ENCODE measurements around the gene COQ9. TPM values are rescaled to one million over a fixed set of nuclear protein-coding genes. Genes with fewer than 3 reads are reported as not detected.
"Not testable (repeated sequence)": the region's sequence is repeated elsewhere in the genome, so short reads cannot be mapped to it uniquely, and the experiment has no call there.

The COQ9 gene
- total RNA-seq, 1 donor from 2014 or later = 31.2 TPM

- ATAC-seq (no peak), DNase-seq (ENCODE audit: low spot score) (peak; percentile 54)
- intact Hi-C loops (cut with DNase I) = no loop called here
Observed at GRCh38 chr16:57480754-57481230, 33.5 kb downstream of the COQ9 start.

DNA sequence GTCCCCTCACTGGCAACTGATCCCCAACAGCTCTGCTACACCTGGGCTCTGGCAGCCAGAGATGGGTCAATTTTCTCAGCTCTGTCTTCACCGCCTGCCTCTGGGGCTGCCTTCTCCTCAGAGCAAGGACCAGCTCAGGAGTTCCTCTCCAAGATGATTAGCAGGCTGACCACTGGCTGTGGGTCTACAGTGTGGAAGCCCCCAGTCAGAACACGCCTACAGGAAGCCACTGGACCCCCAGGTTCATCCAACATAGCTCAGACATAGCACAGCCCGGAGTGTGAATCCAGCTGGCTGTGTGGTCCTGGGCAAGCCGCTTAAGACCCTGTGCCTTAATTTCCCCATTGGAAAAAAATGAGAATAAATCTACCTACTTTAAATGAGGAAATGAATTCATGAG is 34.1 kb downstream of the COQ9 start:
- DNase-seq (ENCODE audit: low spot score) (peak; percentile 51), ATAC-seq (no peak)
- intact Hi-C loops (cut with DNase I) = no loop called here

DNA sequence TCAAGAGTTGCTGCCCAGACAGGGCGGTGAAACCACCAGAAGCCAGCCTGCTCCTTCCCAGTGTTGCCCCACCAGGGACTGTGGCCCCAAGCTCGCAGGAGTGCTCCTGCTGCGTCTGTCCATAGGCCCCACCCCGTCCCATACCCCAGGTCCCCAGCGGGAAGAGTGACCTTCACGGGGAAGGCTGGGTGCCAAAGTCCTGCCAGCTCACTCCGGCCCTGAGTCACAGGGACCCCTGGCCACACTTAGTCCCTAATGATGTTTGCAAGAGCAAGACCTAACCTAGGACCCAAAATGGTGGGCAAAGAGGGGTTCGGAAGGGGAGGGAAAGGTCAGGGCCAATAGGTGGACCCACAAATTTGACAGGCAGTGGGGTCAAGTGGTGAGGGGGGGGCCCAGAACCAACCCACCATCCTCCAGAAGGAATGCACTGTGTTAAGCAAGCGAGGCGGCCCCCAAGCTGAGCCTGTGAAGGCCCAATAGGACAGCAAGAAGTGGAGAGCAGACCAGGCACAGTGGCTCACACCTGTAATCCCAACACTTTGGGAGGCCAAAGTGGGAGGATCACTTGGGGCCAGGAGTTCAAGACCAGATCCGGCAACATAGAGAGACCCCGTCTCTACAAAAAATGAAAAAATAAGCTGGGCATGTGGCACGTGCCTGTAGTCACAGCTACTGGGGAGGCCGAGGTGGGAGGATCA is 35.7 kb downstream of the COQ9 start:
- ATAC-seq (no peak), DNase-seq (ENCODE audit: low spot score) (peak; percentile 42)
- intact Hi-C loops (cut with DNase I) = no loop called here

GRCh38 chr16:57483725-57484514 is 36.6 kb downstream of the COQ9 start:
- DNase-seq (ENCODE audit: low spot score) (peak; percentile 59), ATAC-seq (no peak)
- intact Hi-C loops (cut with DNase I) = no loop called here

- intact Hi-C loops (cut with DNase I) = no loop called here
- DNase-seq (ENCODE audit: low spot score) (no peak), ATAC-seq (no peak)
Observed at GRCh38 chr16:57484515-57485005, 37.3 kb downstream of the COQ9 start.

DNA sequence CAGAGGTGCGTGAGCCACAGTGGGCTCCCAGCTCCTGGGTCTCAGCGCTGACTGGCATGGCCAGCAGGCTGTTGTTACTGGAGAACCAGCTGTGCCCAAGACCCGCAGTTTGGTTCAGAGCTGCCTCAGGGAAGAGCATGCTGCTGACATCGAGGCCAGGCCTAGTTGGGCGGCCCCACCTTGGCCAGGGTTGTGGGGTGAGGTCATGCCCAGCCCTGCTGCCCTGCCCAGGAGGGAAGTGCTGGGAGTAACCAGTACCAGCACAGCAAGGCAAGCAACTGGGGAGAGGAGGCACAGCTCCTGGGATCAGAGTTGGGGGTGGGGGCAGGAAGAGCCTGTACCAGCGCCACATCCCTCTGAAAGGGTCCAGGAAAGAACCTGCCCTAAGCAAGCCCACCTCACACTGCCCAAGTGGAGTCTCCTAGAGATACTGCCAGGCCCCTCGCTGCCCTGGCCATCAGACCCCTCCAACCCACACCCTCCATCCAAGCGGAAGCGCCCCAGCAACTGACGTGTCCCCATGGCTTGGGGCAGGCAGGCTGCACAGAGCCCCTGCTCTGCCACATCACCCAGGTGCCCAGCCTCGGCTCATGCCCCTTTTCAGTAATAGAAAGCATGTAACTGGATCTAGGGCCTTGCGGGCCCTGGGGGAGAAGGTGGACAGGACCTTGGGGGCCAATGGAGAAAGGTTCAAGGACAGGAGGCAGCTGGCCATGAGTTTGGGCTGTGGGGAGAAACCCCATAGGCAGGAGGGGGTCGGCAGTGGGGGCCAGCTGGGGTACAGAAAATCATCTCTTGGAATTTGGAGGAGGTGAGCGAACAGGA is 38.0 kb downstream of the COQ9 start:
- DNase-seq (ENCODE audit: low spot score) = peak; percentile 56
- intact Hi-C loops (cut with DNase I) = no loop called here
- no peak for ATAC-seq

DNA sequence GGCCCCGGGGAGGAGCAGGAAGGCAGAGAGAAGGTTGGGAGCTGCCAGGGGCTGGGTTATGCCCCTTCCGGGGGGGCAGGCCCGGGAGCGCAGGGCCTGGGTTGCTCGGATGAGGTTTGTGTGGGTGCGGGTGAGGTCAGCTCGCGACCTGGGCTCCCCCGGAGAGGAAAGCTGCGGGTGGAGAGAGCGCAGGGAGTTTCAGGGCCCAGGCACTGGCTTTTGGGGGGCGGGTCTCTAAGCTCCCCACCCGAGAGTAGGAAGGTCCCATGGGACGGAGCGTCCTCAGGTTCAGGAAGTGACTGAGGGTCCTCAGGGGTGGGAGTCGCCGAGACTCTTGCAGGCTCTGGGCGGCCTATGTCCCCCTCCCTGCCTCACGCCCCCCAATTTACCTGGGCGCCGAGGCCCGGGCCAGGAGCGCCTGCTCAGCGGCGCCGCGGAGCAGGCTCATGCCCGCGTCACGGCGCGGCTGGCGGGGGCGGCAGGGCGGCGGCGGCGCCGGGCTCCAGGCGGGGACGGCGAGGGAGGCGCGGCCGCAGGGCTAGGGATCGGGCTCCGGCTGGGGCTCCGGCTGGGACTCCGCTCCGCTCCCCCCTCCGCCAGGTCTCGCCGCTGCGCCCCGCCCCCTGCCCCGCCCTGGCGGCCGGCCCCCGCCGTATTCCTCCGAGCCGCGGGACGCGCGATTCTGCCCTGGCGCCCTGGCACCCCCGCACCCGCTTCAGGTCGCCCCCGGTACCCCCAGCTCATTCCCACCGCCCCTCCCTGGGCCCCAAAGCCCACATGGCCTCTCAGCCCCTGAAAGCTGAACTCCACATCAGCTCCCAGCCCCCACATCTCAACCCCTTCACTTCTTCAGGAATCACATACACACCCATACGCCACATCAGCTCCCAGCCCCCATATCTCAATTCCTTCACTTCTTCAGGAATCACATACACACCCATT is 38.9 kb downstream of the COQ9 start, which contains the start of gene DOK4:
DOK4 (minus strand) TSS at position 578 of the 942 bp plus-strand sequence. CDS start 6,986 bp downstream, outside the sequence.
- intact Hi-C loops (cut with DNase I) = no loop called here
- DNase-seq (ENCODE audit: low spot score) (peak; percentile 91), ATAC-seq (peak; percentile 92)

GRCh38 chr16:57486858-57487834 is 39.9 kb downstream of the COQ9 start:
- ATAC-seq (no peak), DNase-seq (ENCODE audit: low spot score) (peak; percentile 51)
- intact Hi-C loops (cut with DNase I) = no loop called here

DNA sequence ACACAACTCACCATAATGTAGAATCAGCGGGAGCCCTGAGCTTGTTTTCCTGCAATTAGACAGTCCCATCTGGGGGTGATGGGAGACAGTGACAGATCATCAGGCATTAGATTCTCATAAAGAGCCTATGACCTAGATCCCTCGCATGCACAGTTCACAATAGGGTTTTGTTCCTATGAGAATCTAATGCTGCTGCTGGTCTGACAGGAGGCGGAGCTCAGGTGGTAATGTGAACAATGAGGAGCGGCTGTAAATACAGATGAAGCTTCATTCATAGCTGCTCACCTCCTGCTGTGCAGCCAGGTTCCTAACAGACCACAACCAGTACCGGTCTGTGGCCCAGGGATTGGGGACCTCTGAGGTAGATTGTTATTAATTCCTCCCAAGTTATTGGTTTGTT is 42.0 kb downstream of the COQ9 start:
- intact Hi-C loops (cut with DNase I) = no loop called here
- DNase-seq (ENCODE audit: low spot score) (no peak), ATAC-seq (no peak)

DNA sequence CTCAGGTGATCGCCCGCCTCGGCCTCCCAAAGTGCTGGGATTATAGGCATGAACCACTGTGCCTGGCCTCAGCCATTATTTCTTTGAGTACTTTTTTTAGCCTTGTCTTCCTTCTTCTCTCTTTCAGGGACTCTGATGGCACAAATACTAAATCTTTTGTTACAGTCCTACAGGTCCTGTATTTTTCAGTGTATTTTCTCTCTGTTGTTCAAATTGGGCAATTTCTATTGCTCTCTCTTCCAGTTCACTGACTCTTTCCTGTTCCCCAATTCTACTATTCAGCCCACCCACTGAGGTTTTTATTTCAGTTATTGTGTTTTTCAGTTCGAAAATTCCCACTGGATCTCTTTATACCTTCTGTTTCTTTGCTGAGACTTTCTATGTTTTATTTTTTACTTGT is 46.5 kb downstream of the COQ9 start:
- intact Hi-C loops (cut with DNase I) = no loop called here
- DNase-seq (ENCODE audit: low spot score) (no peak), ATAC-seq (no peak)

- intact Hi-C loops (cut with DNase I) = no loop called here
- DNase-seq (ENCODE audit: low spot score) (no peak), ATAC-seq (no peak)
Observed at GRCh38 chr16:57497121-57497520, 49.8 kb downstream of the COQ9 start.

GRCh38 chr16:57498031-57498430 is 50.8 kb downstream of the COQ9 start:
- DNase-seq (ENCODE audit: low spot score) (no peak), ATAC-seq (no peak)
- intact Hi-C loops (cut with DNase I) = no loop called here

DNA sequence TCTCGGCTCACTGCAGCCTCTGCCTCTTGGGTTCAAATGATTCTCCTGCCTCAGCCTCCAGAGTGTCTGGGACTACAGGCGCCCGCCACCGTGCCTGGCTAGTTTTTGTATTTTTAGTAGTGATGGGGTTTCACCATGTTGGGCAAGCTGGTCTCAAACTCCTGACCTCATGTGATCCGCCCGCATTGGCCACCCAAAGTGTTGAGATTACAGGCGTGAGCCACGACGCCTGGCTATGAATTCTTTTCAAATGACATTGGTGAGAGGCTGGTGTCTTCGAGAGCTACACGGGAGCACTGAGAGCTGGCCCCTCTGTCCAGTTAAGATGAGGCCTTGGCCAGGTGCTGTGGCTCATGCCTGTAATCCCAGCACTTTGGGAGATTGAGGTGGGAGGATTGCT is 52.7 kb downstream of the COQ9 start:
- ATAC-seq; intact Hi-C loops (cut with DNase I); DNase-seq (ENCODE audit: low spot score): not testable (repeated sequence)

- DNase-seq (ENCODE audit: low spot score) (no peak), ATAC-seq (no peak)
- intact Hi-C loops (cut with DNase I) = no loop called here
Observed at GRCh38 chr16:57500578-57501111, 53.4 kb downstream of the COQ9 start.

DNA sequence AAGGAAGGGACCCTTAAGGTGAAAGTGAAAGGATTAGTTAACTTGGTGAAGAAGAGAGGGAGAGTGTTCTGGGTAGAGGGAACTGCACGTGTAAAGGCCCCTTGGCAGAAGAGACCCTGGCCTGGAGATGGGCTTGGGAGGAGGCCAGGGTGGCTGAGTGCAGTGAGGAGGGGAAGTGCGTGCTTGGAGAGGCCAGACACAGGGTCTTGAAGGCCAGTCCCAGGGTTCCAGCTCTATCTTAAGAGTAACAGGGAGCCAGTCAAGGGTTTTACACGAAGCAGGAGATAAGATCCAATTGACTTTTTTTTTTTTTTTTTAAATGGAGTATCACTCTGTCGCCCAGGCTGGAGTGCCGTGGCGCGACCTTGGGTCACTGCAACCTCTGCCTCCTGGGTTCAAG is 54.2 kb downstream of the COQ9 start:
- DNase-seq (ENCODE audit: low spot score) (no peak), ATAC-seq (no peak)
- intact Hi-C loops (cut with DNase I) = no loop called here

GRCh38 chr16:57502048-57502775 is 54.9 kb downstream of the COQ9 start:
- ATAC-seq (no peak), DNase-seq (ENCODE audit: low spot score) (no peak)
- intact Hi-C loops (cut with DNase I) = no loop called here
